HG02938 (cell line): Measurements from ENCODE around the gene MACROD1.

Source experiments
- ATAC-seq: cut with Tn5 transposase; IDR thresholded peaks from one replicate; pipeline ENCODE4 v1.9.1; 2021; ENCODE audit warnings: mild to moderate bottlenecking, moderate library complexity; ENCODE audit not compliant: unreplicated experiment

MACROD1 gene

GRCh38 chr11:64114231-64114630 is 51.7 kb downstream of the MACROD1 start:
- ATAC-seq = no peak

GRCh38 chr11:64113462-64113780 is 52.5 kb downstream of the MACROD1 start:
- ATAC-seq = no peak

GRCh38 chr11:64112771-64113461 is 53.0 kb downstream of the MACROD1 start:
- ATAC-seq = no peak

GRCh38 chr11:64110465-64111375 is 55.2 kb downstream of the MACROD1 start:
- no peak for ATAC-seq

- no peak for ATAC-seq
Measured at GRCh38 chr11:64109332-64109731, 56.6 kb downstream of the MACROD1 start.

GRCh38 chr11:64107303-64107702 is 58.6 kb downstream of the MACROD1 start:
- ATAC-seq = no peak

GRCh38 chr11:64104632-64105031 is 61.3 kb downstream of the MACROD1 start:
- ATAC-seq = no peak

- ATAC-seq = no peak
Measured at GRCh38 chr11:64103277-64103985, 62.5 kb downstream of the MACROD1 start.

GRCh38 chr11:64102005-64102738 is 63.7 kb downstream of the MACROD1 start:
- ATAC-seq = no peak

GRCh38 chr11:64101461-64101860 is 64.5 kb downstream of the MACROD1 start:
- no peak for ATAC-seq

- ATAC-seq = no peak
Measured at GRCh38 chr11:64100782-64101353, 65.0 kb downstream of the MACROD1 start.

GRCh38 chr11:64100360-64100759 is 65.6 kb downstream of the MACROD1 start:
- ATAC-seq = no peak

GRCh38 chr11:64099436-64099835 is 66.5 kb downstream of the MACROD1 start:
- ATAC-seq = no peak

GRCh38 chr11:64098318-64098831 is 67.5 kb downstream of the MACROD1 start:
- ATAC-seq = no peak

GRCh38 chr11:64097468-64098317 is 68.2 kb downstream of the MACROD1 start:
- ATAC-seq = no peak

GRCh38 chr11:64096835-64097234 is 69.1 kb downstream of the MACROD1 start:
- no peak for ATAC-seq

GRCh38 chr11:64095949-64096348 is 70.0 kb downstream of the MACROD1 start:
- no peak for ATAC-seq

GRCh38 chr11:64095273-64095817 is 70.6 kb downstream of the MACROD1 start:
- no peak for ATAC-seq
